ENCODE results near the gene BTBD19.
"Not testable (repeated sequence)": the region's sequence is repeated elsewhere in the genome, so short reads cannot be mapped to it uniquely, and the experiment has no call there.

The BTBD19 gene

DNA sequence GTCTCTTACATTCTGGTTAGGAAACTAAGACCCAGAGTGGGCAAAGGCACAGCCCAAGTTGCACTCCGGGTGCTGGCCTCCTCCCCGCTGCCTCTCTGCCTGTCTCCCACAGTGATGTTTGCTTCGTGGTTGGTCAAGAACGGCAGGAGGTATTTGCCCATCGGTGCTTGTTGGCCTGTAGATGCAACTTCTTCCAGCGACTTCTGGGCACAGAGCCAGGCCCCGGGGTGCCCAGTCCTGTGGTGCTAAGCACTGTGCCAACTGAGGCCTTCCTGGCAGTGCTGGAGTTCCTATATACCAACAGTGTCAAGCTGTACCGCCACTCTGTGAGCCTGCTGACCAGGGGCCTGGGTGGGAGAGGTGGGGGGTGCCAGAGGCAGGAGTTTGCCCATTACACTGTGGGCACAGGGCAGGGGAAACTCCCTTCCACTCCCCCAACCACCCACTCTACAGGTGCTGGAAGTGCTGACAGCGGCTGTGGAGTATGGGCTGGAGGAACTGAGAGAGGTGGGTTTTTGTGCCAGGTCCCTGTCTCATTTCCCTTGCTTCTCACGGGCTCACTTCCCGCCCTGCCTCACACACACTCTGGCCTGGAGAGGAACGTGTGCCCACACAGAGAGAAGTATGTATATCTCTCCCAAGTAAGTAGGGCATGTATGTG, 1.9 kb downstream of the BTBD19 start:
- DNase-seq, result no peak

DNA sequence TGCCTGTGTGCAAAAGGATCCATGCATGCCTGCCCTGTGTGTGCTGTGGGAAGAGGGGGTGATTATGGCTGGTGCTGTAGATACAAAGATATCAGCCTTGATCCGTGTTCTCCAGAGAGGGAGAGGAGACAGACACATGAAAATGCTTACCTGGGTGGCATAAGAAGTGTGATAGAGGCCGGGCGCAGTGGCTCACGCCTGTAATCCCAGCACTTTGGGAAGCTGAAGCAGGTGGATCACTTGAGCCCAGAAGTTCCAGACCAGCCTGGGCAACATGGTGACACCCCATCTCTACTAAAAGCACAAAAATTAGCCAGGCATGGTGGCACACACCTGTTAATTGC, 2.4 kb downstream of the BTBD19 start:
- not testable (repeated sequence) for DNase-seq

DNA sequence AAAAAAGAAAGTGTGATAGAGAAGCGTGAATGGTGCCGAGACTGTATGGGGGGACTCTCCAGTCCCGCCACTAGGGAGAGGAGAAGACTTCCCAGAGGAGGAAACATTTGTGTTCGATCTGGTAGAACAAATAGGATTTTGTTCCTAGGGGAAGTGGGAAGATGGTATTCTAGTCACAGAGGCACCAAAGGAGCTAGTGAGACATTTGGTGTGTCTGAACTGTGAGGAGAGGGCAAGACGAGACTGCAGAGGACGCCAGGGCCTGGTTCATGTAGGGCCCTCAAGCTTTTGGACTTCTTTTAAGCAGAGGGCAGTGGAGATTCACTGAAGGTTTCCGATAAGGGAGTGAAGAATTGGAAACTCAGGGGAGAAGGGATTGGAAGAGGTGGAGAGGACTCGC, 2.9 kb downstream of the BTBD19 start:
- DNase-seq, result no peak

DNA sequence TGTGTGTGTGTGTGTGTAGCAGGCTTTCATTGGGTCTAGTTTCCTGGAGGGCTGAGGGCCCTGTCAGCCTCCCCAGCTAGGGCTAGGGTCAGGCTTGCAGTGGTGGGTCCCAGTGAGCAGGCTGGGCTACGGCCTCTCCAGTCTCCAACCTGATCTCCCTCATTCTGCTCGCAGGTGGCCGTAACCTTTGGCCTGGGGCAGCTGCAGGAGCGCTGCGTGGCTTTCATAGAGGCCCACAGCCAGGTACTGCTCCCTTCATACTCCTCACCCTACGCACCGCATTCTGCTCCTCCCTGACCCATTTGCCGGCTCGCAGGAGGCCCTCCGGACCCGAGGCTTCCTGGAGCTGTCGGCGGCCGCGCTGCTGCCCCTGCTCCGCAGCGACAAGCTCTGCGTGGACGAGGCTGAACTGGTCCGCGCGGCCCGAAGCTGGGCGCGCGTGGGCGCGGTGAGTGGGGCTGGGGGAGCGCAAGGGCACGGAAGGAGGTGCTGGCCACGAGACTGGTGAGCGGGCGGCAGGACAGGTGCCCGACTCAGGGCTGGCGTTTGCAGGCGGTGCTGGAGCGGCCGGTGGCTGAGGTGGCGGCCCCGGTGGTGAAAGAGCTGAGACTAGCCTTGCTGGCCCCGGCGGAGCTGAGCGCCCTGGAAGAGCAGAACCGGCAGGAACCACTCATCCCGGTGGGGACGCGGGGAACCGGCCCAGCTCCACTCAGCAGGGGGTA, 4.7 kb downstream of the BTBD19 start:
- no peak for DNase-seq

DNA sequence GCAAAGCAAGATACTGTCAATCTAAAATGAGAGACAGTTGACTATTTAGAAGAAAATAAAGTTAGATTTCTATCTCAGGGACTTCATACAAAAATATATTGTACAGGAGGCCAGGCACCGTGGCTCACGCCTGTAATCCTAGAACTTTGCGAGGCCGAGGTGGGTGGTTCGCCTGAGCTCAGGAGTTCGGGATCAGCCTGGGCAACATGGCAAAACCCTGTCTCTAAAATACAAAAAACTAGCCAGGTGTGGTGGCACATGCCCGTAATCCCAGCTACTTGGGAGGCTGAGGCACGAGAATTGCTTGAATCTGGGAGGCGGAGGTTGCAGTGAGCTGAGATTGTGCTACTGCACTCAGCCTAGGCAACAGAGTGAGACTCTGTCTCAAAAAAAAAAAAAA, 7.6 kb downstream of the BTBD19 start:
- not testable (repeated sequence) for DNase-seq

DNA sequence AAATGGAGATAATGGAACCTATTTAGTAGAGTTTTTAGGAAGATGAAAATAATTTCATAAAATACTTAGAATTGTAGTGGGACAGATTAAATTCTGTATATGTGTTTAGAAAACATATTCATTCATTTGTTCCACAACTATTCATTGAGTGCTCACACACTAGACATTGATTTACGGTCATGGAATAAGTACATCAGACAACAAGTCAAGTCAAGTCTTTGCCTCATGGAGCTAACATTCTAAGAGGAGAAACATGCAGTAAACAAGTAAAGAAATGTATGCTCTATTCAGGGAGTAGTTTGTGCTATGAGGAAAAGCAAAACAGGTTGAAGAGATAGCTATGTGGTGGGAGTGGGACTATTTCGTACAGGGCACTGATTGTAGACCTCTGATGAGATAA, 9.0 kb downstream of the BTBD19 start:
- no peak for DNase-seq

DNA sequence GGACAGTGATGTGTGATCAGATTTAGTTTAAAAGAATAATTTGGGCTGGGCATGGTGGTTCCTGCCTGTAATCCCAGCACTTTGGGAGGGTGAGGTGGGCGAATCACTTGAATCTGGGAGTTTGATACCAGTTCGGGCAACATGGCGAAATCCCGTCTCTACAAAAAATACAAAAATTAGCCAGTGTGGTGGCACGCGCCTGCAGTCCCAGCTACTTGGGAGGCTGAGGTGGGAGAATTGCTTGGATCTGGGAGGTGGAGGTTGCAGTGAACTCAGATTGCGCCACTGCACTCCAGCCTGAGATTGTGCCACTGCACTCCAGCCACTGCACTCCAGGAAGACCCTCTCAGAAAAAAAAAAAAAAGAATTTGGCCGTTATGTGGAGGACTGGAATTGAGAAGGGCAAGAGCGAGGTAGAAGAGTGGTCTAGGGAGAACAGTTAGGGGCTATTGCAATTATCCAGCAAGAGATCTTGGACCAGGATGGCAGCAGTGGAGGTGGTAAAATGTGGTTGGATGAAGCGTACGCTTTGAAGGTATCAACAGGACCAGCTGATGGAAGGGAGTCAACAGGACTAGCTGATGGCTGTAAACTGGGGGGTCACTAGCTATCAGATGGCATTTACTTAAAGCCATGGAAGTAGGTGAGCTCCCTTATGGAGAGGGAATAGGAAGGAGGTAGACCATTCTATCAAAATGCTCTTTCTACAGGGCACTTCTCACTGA, 9.6 kb downstream of the BTBD19 start:
- no peak for DNase-seq

DNA sequence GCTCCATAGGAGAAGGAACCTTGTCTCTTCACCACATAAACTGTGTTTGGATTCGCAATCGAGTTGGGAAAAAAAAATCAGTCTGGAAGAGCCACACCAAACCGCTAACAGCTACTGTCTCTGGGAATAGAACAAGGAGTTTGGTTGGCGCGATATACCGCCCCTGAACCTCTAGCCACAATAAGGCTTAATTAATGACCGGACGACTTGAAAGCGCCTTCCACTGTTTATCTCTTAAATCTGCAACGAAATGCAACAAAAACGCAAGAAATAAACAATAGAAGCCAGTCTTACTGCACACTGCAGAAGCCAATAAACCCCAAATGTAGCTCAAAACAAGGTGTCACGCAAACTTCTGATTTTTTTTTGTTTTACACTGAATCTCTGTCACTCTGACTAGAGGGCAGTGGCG, 10.9 kb downstream of the BTBD19 start:
- no peak for DNase-seq

DNA sequence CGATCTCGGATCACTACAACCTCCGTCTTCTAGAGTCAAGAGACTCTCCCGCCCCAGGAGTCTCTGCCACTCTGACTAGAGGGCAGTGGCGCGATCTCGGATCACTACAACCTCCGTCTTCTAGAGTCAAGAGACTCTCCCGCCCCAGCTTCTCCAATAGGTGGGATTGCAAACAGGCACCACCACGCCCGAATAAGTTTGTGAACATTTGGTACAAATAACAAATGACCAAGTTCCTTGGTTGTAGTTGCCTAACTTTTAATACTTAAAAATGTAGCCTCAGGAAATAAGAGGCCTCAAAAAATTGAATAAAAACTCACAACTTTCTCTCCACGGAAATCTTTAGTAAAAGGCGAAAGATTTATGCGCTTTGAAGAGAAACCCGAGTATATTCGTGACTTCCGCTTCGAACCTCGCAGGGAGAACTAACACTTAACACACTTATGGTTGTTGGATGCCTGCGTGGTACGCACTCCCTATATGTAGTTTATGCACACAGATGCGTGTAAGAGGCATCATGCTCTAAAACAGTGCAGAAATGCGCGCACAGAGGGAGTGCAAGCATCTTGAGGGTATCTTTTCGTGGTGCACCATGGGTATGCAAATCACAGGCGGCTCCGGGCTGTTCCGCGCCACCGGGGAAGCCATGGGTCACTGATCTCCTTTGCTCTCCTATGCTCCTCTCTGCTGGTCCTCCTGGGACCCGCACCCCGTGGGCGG, 11.4 kb downstream of the BTBD19 start:
- DNase-seq, result no peak

DNA sequence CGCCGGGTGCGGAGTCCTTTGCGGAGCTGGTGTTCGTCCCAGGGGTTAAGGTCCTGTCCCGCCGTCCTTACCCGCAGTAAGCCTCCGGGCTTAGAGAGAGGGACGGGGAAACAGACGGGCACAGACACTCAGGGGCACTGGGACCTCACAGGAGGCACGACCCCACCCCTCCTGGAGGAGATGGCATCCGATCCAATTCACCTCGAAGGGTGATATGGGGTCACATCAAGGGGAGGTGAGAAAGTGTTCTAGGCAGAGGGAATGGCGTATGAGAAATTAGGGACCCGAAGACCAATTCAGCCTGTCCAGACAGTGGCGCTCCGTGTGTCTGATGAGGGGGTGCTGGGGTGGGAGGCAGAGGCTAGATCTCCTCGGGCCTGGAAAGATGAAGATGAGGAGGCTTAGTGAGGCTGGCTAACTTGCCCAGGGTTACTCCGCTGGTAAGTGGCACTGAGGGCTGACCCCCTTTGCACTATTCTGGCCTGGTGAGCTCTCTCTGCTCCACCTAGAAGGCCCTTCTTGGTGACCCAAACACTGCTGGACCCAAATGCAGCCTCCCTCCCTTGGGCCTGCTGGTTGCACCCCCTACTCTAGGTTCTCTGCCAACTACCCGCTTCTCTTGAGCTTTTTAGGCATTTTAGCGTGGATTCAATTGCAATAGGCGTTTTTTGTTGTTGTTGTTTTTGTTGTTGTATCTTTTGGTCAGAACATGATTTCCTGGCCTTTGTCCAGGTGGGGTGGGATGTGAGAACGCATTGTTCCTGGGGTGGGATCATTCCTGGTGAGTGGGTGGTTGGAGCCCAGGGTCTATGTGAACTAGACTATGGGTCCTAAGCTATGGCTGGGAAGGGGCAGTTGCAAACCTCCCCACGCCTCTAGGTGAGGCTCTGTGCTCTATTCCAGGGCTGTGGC, 12.3 kb downstream of the BTBD19 start:
- no peak for DNase-seq

DNA sequence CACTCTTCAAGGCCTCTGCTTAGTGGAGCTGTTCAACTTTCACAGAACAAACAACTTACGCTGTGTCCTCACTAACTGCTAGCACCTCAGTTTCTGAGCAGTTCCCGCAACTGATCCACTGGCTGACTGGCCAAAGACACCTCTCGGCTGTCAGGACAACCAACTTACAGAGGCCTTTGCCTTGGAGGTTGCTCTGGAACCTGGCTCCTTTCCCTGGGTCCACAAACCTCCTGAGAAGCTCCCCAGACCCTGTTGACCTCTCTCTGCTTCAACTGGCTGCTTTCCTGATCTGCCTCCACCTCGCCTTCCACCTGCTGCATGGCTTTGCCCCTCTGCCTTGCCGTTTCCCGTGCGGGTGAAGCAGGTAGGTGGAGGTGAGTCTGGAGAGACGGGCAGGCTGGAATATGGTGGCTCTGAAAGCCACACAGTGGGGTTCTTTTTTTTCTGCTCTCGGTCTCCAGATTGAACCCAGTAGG, 13.0 kb downstream of the BTBD19 start:
- DNase-seq, result no peak

DNA sequence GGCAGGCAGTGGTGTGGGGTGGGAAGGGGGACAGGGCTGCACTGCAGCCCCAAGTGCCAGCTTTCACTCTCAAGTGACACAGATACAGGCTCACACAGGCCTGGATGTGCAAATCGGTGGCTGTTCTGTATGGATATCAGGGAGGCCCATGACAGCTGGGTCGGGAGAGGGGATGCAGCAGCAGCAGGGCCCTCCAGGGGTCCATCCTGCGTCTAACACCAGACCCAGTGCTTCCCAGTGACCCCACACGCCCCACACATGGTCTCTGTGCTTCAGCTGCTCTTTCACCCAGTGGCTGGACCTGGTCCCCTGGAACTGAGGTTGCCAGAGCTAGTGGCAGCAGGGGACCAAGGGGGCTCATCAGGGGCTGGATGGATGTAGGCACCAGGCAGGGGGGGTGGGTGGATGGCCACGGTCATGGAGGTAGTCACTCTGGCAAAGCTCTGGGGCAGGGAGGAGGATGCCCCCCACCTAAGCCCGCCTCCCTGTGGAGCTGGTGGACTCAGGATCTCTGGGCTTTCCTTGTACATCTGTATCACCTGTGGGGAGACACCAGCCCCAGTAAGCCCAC, 13.9 kb downstream of the BTBD19 start:
- no peak for DNase-seq

DNA sequence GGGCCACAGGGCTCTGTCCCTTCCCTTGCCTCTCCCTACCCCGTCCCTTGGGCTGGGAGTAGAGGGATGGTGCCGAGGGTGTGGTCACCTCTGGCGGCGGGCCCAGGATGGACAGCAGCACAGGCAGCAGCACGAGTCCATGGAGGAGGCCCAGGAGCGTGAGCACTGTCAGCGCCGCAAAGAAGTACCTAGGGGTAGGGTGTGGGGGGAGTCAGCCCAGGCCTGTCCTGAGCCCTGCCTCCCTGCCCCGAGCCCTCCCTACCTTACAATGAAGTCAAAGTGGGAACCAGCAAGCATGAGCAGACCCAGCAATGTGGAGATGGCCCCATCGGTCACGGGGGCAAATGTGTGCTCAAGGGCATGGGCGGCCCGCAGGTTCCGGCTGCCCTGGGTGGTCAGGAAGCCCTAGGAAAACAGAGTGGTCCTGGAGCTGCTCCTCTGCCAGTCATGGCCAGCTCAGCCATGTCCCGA, 14.7 kb downstream of the BTBD19 start:
- no peak for DNase-seq

DNA sequence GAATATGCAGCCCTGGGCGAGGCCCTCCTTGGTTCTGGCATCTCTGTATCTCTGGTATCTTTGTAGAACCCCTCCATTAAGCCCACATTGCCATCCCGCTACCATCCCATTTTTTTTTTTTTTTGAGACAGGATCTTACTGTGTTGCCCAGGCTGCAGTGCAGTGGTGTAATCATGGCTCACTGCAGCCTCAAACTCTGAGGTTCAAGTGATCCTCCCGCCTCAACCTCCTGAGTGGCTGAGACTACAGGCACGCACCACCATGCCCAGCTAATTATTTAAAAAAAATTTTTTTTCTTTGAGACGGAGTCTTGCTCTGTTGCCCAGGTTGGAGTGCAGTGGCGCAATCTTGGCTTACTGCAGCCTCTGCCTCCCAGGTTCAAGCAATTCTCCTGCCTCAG, 16.1 kb downstream of the BTBD19 start:
- not testable (repeated sequence) for DNase-seq

DNA sequence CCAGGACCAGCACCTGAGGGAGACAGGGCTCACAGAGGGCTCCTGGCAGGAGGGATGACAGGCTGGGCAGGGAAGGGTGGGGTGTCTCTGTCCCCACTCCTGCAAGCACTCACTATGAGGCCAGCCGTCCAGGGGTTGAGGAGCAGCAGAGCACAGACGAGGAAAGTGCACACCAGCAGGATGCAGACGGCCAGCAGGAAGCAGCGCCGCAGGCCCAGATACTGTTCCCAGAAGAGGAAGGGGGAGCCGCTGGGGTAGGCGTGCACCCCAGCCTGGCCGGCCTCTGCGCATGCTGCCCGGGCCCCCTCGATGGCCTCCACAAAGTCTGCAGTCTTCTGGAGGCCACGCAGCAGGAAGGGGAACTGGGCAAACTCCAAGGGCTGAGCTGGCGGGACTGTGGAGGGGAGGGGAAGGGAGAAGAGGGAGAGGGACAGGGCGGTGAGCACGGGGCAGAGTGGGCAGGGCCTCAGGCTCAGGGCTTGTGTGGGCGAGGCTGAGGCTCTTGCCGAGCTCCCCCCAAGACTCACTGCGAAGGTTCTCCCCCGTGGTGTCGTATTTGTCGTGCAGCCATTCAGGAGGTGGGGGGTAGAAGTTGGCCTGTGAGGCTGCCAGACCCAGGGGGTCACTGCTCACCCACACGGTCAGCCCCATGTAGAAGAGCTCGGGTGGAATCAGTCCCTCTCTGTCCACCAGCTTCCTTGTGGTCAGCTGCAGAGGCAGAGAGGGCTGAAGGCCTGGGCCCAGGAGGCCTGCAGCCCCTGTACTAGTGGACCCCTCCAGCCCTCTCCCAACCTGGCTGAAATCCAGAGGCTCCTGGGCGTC, 18.3 kb downstream of the BTBD19 start:
- DNase-seq, result no peak

DNA sequence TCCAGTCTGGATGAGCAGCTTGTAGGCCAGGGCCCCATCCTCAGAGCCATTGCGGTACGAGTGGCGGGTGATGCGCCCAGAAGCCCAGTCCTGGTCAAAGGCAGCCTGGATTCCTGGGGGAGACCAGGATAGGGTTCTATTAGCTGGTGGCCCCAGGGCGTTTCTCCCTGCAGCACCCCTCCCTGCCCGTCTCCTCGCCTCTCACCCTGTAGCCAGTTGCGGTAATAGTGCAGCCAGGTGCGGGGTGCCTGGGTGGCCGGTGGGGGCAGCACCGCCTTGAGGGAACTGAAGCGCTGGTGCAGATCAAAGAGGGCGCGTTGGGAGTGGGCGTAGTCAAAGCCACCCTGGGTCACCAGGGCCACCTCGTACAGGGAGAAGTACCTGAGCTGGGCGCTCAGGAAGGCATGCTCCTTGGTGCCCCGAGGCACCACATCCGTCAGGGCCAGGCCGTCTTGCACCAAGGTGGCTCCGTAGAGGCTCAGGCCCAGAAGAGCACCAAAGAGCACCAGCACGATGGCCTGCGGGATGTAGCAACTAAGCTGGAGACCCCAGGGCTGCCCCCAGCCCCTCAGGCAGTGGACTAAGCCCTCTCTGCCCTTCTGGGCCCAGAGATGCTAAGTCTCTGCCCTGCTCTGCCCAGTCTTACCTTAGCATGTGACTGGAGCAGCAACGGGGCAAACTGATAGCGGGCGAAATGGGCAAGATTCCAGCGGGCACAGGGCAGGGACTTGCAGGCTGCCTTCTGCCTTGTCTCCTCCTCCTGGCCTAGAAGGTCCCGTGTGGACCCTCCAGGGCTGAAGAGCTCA, 19.1 kb downstream of the BTBD19 start:
- no peak for DNase-seq

DNA sequence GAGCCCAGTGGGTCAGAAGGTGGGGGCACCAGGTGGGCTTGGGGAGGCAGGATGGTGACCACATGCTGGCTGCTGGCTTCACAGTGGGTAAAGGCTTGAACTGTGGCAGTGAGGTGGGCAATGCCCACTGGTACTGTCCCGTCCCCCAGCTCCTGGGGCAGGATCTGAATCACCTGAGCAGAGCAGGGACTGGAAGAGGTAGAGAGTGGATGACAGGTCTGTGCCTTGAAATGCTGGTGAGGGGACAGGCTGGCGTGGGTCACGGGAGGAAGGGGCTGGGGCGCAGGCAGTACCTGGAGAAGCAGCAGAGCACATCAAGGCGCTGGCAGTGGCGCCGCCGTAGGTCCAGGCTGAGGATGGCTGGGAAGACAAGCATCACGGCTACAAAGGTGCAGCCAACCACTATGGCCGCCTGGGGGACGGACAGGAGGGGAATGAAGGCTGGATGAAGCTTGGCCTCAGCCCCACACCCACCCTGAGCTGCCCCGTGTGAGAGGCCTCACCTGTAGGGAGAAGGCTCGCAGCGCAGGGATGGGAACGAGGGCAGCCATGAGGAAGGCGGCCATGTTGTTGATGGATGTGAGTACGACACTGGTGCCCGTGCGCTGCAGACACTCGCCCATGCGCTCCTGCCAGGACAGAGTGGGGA, 19.8 kb downstream of the BTBD19 start:
- DNase-seq, result no peak

DNA sequence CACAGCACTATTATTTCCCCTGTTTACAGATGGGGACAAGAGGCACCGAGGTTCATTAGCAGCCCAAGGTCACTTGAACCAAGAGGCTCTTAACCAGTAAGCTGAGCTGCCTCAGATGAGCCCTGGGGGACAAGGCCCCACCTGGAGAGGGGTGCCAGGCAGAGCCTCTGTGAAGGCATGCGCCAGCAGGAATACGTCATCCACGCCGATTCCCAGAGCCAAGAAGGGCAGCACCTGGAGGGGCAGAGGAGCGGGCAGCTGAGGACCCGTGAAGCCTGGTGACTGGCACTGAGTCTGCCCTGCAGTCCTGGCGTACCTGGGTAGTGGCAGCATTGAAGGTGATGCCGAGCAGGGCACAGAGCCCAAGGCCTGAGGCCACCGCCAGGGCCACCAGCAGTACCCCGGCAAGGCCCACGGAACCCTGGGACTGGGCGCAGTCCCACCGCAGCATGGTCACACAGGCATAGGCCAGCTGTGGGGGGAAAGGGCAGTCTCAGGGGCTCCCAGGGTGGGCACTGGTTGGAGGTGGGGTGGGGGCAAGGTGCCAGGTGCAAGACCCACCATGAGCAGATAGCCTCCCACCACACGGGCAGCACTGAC, 20.6 kb downstream of the BTBD19 start:
- no peak for DNase-seq

Measured in NCI-H2107 (cell line).